SU-DHL-6 (cell line): ENCODE measurements around the gene EME1.

Source experiments
- EZH2phosphoT487 ChIP-seq: fragments of 200-600 bp; sonication (generic), shearing (Covaris generic); conservative IDR thresholded peaks from 2 replicates; pipeline ENCODE4 v1.6.1; 2018; ENCODE audit warnings: mild to moderate bottlenecking, antibody characterized with exemption, low read length, moderate library complexity, mixed read lengths
- TF ChIP-seq, protein P1 (sequence below): fragments of 200-600 bp; sonication (generic); IDR thresholded peaks from one replicate; pipeline ENCODE4 v1.5.1; 2017; ENCODE audit warnings: antibody characterized with exemption, mild to moderate bottlenecking, low read length, moderate library complexity; ENCODE audit not compliant: insufficient read depth, poor library complexity, severe bottlenecking

DNA sequence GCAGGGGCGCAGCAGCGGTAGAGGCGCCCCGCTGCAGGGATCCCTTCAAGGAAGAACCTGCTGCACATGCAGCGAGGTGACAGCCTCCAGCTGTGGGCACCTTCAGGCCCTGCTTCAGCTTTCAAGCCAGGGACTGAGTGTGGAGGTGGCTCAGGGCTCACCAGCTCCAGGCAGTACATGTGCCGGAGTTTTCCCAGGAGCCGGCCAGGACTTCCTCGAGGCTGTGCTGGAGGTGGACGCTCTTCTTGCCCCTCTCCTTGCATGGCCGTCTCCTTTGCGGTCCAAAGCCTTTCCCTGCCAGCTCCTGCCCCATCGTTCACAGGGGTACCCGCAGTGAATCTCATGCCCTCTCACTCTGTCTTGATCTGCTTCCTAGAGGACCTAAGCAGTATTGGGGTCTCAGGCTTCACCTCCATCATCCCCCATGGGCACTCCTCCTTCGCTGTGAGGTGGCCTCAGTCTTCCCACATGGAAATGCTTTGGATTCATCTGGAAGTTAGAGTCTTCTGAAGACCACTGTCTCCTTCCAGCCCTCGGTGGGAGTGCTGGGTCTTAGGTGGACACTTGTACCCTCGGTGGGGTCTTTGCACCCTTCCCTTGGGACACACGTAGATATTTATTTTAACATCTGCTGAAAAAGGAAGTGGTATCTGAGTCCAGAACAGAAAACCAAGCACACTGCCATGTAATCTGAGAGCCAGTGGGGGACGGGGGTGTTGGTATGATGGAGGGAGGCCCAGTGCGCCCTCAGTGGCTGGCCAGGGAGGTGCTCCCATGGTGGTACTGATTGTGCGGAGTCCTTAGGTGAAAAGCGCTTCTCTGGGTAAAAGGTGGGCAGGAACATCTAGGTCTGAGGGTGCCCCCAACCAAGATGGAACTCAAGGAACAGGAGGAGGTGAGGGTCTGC lies 20.1 kb upstream of the EME1 start:
- TF ChIP-seq, protein P1, sequence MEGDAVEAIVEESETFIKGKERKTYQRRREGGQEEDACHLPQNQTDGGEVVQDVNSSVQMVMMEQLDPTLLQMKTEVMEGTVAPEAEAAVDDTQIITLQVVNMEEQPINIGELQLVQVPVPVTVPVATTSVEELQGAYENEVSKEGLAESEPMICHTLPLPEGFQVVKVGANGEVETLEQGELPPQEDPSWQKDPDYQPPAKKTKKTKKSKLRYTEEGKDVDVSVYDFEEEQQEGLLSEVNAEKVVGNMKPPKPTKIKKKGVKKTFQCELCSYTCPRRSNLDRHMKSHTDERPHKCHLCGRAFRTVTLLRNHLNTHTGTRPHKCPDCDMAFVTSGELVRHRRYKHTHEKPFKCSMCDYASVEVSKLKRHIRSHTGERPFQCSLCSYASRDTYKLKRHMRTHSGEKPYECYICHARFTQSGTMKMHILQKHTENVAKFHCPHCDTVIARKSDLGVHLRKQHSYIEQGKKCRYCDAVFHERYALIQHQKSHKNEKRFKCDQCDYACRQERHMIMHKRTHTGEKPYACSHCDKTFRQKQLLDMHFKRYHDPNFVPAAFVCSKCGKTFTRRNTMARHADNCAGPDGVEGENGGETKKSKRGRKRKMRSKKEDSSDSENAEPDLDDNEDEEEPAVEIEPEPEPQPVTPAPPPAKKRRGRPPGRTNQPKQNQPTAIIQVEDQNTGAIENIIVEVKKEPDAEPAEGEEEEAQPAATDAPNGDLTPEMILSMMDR, result no peak
- no peak for TF ChIP-seq EZH2phosphoT487
